DOHH2 (cell line): ENCODE data around the gene TIMM44.
A peak's percentile ranks its signal among the peaks of the same experiment; 100 is the strongest.

Experiments used
- H3F3A ChIP-seq: fragments of 200-600 bp; sonication (generic), shearing (Covaris generic); 2 replicates; pipeline ENCODE4 v1.6.0; 2016; ENCODE audit warnings: antibody characterized with exemption, mild to moderate bottlenecking; ENCODE audit not compliant: control insufficient read depth, insufficient read depth
- H3K27ac ChIP-seq: fragments of 200-600 bp; sonication (generic); 2 replicates; pipeline ENCODE4 v1.5.1; 2014; ENCODE audit warnings: low read depth, mild to moderate bottlenecking, low read length, moderate library complexity
- H3K27me3 ChIP-seq: fragments of 200-600 bp; sonication (generic); 2 replicates; pipeline ENCODE4 v1.6.1; 2014; ENCODE audit warnings: mild to moderate bottlenecking, low read length, mixed read lengths; ENCODE audit not compliant: control insufficient read depth
- H3K36me3 ChIP-seq: fragments of 200-600 bp; sonication (generic); 2 replicates; pipeline ENCODE4 v1.6.1; 2014; ENCODE audit warnings: mild to moderate bottlenecking, low read length, moderate library complexity, mixed read lengths; ENCODE audit not compliant: control insufficient read depth
- H3K4me1 ChIP-seq: fragments of 200-600 bp; sonication (generic); 2 replicates; pipeline ENCODE4 v1.6.1; 2014; ENCODE audit warnings: mild to moderate bottlenecking, low read length, mixed read lengths; ENCODE audit not compliant: control insufficient read depth
- H3K4me2 ChIP-seq: fragments of 200-600 bp; sonication (generic); 2 replicates; pipeline ENCODE4 v1.6.0; 2014; ENCODE audit warnings: mild to moderate bottlenecking, low read length, moderate library complexity
- H3K4me3 ChIP-seq: fragments of 200-600 bp; sonication (generic); 2 replicates; pipeline ENCODE4 v1.5.1; 2014; ENCODE audit warnings: mild to moderate bottlenecking, low read length, mixed read lengths
- H3K79me2 ChIP-seq: fragments of 200-600 bp; sonication (generic); 2 replicates; pipeline ENCODE4 v1.6.1; 2014; ENCODE audit warnings: mild to moderate bottlenecking, low read length, mixed read lengths; ENCODE audit not compliant: control insufficient read depth
- H3K9me2 ChIP-seq: fragments of 200-600 bp; sonication (generic); replicated peaks from 2 replicates; pipeline ENCODE4 v1.6.1; 2014; ENCODE audit warnings: mild to moderate bottlenecking, low read length, mixed read lengths; ENCODE audit not compliant: control insufficient read depth
- H3K9me3 ChIP-seq: fragments of 200-600 bp; sonication (generic); 2 replicates; pipeline ENCODE4 v1.6.1; 2014; ENCODE audit warnings: antibody characterized with exemption, low read length, mixed read lengths; ENCODE audit not compliant: control insufficient read depth, insufficient read depth
- H4K20me1 ChIP-seq: fragments of 200-600 bp; sonication (generic); 2 replicates; pipeline ENCODE4 v1.6.0; 2014; ENCODE audit warnings: low read depth, mild to moderate bottlenecking, antibody characterized with exemption, low read length, moderate library complexity; ENCODE audit not compliant: control insufficient read depth, insufficient read depth
- CTCF ChIP-seq: fragments of 200-600 bp; sonication (generic); IDR thresholded peaks from one replicate; pipeline ENCODE4 v1.5.1; 2014; ENCODE audit warnings: antibody characterized with exemption, mild to moderate bottlenecking, low read depth, low read length; ENCODE audit not compliant: poor library complexity, severe bottlenecking
- EZH2phosphoT487 ChIP-seq: fragments of 200-600 bp; sonication (generic); IDR thresholded peaks from 2 replicates; pipeline ENCODE4 v1.6.1; 2017; ENCODE audit warnings: borderline replicate concordance, mild to moderate bottlenecking, antibody characterized with exemption, low read length, moderate library complexity, mixed read lengths

TIMM44 gene

DNA sequence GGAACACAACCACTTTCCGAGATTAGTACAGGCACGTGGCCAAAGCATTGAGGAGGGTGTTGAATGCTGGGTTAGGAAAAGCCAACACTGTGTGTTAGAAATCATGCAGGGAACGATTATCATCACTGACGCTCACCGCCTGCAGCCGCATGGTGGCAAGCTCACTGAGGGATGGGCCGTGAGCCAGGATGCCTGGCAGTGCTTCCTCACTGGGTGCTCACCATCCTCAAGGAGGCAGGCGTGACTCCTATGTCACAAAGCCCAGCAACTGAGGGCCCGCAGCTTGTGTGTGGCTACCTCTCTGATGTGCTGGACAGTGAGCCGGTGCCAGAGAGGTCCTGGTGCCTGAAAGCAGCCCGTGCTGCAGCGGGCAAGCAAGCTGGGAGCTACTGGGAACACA lies 30.4 kb upstream of the TIMM44 start:
- Histone ChIP-seq H3K4me1 (no peaks in the 10 kb centered on the region), H3K4me3 (no peak overlapping the region), H3F3A (no peaks in the 10 kb centered on the region), H4K20me1 (peaks cover 4% of the 10 kb centered on the region; the same call in 1 of the 2 replicates), H3K27me3 (no peaks in the 10 kb centered on the region), H3K27ac (no peak overlapping the region), H3K9me3 (no peaks in the 10 kb centered on the region), H3K4me2 (no peak overlapping the region), H3K36me3 (peaks cover 75% of the 10 kb centered on the region), H3K79me2 (peaks cover 19% of the 10 kb centered on the region), H3K9me2 (no peaks in the 10 kb centered on the region)
- TF ChIP-seq CTCF (no peak), EZH2phosphoT487 (no peak)

- Histone ChIP-seq H3K27me3 (no peaks in the 10 kb centered on the region), H3K9me2 (no peaks in the 10 kb centered on the region), H3K79me2 (no peaks in the 10 kb centered on the region), H3K9me3 (no peaks in the 10 kb centered on the region), H3K4me3 (no peak overlapping the region), H3K27ac (no peak overlapping the region), H4K20me1 (peaks cover 8% of the 10 kb centered on the region; the same call in 1 of the 2 replicates), H3K4me1 (no peaks in the 10 kb centered on the region), H3K36me3 (peaks cover 75% of the 10 kb centered on the region), H3K4me2 (no peak overlapping the region), H3F3A (no peaks in the 10 kb centered on the region)
- TF ChIP-seq CTCF (no peak), EZH2phosphoT487 (no peak)
Observed at GRCh38 chr19:7971553-7972520, 28.4 kb upstream of the TIMM44 start.

DNA sequence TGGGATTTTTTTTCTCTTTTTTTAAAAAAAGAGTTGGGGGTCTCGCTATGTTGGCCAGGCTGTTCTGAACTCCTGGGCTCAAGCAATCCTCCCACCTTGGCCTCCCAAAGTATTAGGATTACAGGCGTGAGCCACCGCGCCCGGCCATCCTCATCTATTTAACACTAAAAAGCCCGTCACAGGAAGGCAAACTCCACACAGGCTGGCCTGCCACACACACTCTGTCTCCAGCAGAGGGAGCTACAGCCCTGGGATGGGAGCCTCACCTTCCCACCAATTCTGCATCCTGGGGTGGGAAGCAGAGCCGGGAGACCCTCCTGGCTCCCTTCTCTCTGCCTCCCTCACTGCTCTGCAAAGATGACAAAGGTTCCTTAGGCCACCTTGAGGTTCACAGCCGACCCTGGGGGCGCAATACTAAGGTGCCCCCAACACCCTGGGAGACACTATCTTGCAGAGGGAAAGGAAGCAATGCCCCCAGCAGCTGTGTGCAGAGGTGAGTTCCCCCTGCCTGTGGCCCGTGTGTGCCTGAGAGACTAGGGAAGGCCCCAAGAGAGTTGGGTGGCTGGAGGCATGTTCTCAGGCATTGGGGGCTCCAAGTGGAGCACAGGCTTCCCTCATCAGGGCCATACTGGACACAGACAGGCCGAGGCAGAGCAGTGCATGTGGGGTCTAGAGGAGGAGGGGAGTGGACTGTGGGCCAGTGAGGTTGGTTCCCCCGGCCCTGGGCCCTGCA lies 27.4 kb upstream of the TIMM44 start:
- TF ChIP-seq CTCF (peak; percentile 91), EZH2phosphoT487 (no peak)
- Histone ChIP-seq H4K20me1 (peaks cover 8% of the 10 kb centered on the region; the same call in 1 of the 2 replicates), H3K27ac (no peak overlapping the region), H3K4me3 (no peak overlapping the region), H3F3A (no peaks in the 10 kb centered on the region), H3K9me2 (no peaks in the 10 kb centered on the region), H3K27me3 (no peaks in the 10 kb centered on the region), H3K79me2 (no peaks in the 10 kb centered on the region), H3K9me3 (no peaks in the 10 kb centered on the region), H3K4me2 (no peak overlapping the region), H3K36me3 (peaks cover 78% of the 10 kb centered on the region), H3K4me1 (no peaks in the 10 kb centered on the region)
